T-helper 9 cell (primary cell): ENCODE measurements around the gene AHNAK.
"Not testable (repeated sequence)": the region's sequence is repeated elsewhere in the genome, so short reads cannot be mapped to it uniquely, and the experiment has no call there.

Source experiments
- DNase-seq: peaks from one replicate; pipeline ENCODE4 v3.0.0-alpha.2; 2020

AHNAK gene

DNA sequence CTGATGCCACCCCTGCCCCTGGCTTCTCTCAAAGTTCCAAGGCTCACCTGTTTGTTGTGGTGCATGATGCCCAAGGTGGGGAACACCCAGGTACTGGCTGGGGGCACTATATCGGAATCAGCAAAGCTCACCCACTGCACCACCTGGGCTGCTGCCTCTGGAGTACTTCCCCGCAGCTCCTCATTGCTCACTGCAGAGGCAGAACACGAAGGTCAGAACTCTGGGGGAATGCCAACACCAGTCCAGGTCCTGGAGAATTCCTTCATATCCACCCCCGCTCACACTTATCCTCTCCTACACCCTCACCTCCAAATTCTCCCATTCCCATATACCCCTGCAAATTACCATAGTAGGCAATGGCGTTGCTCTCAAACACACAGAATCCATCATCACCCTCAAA is 24.9 kb upstream of the AHNAK start:
- DNase-seq, result not testable (repeated sequence)

DNA sequence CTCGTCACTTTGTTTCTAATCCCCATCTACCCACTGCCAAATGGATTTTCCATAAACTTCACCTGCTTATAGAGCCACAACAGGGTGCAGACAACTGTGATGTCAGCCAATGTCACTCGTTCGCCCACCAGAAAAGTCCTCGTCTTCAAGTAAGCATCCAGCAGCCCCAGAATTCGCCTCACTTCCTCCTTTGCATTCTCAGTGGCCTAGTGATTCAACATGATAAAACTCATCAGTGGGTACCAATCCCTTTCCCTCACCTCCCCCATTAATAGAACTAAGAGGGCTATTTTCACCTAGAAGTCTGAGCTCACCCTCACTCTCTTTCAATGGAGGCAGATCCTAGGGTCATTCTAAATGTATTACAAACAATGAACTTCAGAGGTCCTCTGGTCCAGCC is 24.3 kb upstream of the AHNAK start:
- DNase-seq, result not testable (repeated sequence)

DNA sequence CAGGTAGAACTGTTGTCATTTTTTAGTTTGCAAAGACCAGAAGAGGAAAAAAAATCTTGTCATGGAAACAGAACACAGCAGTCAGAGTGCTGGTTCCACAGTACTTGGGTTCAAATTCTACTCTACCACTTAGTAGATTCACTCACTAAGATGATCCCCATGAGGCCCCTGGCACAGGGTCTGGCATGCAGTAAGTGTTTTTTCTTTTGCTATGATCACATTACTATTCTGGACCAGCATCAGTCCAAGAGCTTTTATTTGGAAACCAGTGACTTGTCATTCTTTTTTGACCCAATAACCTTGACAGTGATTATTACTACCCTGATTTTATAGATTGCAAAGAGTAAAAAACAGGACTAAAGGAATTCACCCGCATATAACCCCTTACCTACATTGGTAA is 23.0 kb upstream of the AHNAK start:
- DNase-seq, result no peak

DNA sequence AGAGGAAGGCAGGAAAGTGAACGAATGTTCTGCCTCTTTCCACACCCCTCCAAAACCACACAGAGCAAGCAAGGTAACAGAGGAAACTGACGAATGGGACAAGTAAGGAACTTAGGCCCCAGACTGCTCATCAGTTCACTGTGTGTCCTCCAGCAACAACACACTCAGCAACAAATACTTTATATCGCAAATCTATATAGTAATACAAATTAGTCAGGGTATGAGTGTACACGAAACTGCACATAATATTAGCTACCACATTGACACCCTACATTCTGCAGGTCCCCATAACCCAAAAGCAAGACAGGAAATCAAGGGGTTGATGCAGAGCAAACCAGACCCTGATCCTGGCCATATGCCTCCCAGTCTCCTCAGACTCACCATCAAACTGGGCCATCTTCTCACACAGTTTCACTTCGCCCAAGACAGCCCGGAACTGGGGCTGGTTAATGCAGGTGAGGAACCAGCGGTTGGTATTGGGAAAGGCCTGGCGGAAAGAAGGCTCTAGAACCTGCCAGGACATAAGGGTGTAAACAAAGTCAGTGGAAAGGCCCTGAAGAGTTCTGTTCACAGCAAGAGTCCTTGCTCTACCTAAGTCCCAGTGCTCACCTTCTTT is 20.5 kb upstream of the AHNAK start:
- DNase-seq, result no peak

DNA sequence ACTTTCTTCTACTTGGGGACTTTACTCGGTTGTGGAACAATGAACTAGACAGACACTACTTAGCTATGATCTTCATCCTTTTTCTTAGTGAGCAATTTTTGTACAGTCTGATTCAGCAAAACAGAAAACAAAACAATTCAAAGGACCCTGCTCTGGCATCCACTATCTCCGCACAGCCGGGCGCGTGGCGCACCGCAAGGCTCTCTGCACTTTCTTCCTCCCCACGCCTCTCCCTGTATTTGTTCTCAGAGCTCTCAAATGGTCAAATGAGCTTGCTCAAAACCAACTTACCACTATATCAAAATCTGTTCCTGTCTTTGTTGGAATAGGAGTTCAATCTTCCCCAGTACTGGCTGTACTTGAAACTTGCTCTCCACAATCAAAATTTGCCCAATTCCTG is 19.6 kb upstream of the AHNAK start:
- DNase-seq, result no peak

DNA sequence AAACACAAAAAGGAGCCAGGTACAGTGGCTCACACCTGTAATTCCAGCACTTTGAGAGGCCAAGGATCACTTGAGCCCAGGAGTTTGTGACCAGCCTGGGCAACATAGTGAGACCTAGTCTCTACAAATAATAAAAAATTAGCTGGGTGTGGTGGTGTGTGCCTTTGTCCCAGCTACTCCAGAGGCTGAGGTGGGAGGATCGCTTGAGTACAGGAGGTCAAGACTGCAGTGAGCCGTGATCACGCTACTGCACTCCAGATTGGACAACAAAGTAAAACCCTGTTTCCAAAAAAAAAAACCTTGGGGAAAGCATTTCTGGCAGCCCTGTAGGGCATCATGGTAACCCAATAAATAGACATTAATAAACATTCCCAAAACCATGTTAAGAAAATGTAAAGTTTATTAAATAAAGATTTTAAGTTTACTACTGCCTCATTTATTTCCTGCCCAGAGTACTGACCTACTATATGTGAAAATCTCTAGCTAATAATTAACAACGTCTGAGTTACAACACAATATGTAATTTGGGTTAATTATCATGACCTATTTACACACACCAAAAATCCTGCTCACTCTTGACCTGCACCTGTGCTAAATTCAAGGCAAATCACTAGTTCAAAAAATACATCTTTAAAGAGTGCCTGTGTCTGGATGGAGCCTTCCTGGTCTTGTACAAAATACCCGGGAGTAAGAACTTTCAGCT is 18.6 kb upstream of the AHNAK start:
- DNase-seq, result no peak

DNA sequence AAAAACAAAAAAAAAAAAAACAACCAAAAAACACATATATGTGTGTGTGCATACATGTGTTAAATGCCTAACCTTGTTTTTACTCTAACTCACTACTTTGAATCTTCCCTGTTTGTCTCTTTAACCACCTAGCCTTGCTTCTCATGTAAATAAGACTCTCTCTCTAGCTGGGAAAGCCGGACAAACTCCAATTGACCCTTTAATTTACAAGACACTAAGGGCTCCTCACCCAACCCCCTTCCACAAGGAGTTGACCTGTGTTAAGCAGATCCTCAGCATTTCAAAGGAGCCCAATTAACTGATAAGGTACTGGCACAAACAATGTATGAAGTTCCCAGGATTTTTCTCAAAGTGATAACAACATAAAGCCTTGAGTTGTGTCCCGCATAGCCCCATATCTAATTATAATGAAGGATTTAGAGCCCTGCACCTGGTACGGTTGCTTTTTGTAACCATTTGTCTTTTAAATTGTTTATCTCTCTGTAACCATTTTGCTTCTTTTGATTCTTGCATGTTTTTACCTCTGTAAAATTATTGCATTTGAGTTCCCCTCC is 15.1 kb upstream of the AHNAK start:
- not testable (repeated sequence) for DNase-seq

DNA sequence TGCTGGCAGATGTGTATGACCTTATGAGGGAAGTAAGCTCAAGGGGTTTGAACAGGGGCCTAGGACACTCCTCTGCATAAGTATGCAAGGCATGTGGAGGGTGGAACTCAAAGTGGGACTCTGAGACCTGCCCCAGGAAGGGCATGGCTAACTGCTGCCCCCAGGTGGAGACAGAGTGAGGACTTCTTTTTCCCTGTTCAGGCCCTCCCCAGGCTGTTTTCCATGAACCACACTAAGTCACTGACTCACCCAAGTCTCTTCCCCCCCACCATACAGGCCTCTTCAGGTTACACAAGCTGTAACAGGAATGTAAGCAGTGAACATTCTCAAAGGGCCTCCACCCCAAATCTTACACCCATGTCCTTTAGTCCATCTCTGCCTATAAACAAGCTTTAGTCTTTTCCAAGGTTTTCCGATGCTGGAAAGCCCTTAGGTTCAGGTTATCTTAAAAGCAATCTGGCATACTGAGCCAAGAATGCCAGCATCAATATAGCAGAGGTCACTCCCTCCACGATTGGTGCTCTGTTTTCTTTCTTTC is 14.0 kb upstream of the AHNAK start:
- DNase-seq, result peak; percentile 78

DNA sequence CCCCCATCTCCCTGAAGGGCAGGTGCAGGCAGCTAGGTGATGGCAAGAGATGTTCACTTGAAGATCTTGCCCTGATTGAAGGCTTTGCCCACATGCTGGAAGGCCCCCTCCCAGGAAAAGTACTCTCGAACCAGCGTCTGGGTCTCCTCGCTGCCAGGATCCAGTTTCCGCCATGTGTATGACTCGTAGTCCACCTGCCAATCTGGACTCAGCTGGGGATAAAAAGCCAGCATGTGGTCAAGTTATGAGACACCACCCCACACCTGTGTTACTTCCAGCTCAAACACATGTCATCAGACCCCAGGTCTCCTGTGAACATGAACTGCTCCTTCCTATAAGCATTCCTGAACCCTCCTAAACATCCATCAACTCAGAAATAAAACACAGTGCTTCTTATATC is 13.0 kb upstream of the AHNAK start:
- not testable (repeated sequence) for DNase-seq

DNA sequence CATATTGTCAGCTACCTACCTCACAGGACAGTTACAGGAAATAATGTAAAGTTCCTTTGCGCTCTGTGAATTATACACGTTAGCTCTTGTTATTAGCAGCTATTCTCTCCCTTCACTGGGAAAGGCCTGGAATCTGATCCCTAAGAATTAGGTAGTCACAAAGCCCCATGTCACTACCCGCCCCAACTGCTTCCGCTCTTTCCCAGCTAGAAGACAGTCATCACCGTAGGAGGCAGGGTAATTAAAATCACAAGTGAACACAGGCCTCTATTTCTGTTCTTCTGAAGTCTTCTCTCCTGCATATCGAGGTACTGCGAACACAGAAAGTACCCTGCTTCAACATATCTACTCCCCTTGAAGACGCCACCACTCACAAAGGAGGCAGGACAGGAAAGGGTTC is 12.6 kb upstream of the AHNAK start:
- no peak for DNase-seq

DNA sequence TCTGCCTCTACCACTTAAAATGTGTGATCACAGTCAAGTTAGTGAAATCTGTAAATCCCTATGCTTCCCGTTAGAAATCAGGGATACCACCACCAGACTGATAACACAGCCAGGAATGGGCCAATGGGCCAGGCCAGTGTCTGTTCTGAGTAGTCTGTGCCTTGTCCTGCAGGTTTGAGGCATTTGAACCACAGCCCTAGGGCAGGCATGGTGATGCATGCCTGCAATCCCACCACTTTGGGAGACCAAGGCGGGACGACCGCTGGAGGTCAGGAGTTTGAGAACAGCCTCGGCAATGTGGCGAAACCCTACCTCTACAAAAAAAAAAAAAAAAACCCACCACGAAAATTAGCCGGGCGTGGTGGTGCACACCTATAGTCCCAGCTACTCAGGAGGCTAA is 12.1 kb upstream of the AHNAK start:
- DNase-seq, result no peak

DNA sequence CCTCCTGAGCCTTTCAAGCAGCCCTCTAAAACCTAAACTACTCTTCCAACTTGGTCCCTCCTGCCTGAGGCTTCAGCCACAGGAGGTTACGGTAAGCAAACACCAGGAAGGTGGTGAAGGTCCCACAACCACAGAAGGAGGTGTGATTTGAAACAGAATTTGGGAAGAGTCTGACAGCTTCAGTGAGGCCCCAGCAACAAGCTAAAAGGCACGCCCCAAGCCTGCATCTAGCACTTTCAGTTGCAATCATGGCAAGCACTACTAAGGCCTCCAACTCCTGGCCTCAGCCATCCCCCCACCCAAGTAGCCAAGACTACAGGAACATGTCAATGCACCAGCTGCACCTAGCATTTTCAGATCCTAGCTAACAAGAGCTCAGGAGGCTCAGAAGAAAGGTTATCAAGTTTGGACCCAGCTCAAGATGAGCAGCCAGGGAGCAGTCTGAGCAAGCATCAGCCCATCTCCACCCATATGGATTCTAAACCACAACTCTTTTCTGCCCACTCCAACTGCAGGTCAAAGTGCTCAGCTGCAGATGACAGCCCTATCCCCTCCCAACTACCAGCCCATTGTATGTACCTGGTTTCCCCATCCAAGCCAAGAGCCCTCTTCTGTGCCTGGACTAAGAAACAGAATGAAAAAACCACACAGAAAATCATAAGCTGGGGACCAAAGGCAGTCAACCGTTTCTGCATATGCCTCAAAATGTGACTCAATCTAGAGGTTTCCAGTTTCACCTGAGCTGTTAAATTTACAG is 10.4 kb upstream of the AHNAK start:
- DNase-seq, result no peak

DNA sequence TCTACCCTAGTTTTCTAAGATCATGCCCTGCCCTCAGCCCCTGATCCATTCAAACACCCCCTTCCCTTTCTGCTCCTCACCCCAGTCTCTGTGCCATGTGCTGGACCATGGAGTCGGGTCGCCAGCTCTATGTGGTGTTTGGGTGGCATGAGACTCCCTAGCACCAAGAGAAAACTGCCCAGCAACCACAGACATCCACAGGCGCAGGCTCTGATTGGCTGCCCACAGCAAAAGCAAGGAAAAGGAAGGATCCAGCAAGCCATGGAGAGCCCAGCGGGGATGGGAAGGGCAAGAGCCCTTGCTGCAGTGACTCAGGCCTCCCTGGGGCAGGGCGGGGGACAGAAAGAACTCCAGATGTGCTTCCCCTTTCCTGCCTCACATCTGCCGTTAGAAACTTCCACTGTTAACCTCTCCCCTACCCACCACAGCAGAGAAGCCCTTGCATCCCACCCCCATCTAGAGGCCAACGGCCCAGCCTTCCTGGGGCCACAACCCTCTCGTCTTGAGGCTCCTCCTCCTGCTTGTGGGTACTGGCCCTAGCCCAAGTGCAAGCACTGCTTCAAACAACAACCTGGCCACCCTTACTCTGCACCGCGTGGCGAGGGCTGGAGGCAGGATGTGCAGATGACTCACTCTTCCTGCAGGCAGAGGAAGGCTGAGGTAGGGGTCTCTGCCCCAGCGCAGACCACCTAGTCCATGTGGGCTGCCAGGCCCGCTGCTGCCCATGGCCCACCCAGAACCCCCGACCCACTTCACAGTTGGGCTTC is 9.7 kb upstream of the AHNAK start:
- DNase-seq, result peak; percentile 74

DNA sequence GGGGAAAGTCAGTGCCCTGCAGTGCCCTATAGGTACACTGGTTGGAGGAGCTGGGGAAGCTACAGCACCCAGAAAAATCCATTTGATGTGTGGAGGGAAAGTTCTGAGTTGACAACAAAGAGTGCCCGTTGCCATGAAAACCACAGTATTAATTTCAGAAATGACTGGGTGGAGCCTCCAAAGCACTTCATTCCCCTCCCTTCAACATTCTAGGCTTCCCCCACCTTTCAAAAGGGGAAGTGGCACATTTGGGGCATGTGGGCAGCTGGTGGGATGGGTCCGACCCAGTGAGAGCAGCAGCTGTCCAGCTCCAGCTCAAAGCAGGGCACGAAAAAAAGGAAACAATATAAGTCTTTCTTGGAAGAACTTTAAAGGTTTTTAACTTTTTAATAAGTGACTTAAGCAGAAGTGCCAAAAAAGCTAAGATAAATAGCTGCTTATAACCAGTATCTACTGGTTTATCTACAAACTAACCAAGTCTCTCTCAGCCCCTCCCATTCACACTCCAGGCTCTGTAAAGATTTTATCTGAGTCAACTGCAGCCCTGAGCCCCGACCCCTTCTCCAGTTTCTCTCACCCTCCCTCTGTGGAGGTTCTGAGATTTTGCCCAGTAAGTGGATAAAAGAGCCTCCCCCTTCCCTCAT is 9.0 kb upstream of the AHNAK start:
- peak; percentile 59 for DNase-seq

DNA sequence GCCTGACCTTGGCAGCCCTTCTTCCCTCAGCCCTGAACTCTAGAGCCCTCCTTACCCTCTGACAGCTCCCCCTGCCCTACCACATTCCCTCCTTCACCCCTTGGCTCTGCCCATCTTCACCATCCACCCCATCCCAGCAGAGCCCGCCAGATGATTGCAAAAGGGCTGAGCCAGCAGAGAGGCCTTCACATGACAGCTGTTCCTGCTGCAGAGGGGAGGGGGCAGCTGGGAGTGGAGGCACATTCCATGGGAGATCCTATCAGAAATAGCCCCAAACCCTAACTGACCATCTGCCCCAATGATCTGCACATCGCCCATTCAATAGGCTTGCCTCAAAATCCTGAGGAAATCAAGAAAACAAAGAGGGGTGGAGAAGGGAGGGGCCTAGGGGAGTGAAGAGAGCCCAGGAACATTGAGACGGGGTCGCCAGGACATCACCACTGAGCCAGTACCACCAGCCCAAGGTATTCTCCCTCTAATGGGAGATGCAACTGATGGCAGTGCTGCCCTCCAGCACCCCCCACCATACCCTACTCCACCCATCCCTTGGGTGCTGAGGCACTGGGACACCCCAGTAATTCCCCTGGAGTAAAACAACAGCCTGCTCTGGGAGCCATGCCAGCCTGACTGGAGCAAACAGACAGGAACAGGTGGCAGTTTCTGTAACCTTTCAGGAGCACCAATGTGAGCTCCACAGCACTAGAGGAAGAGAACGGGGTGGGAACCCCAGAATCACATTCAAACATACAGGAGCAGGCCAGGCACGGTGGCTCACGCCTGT is 8.0 kb upstream of the AHNAK start:
- DNase-seq, result no peak

DNA sequence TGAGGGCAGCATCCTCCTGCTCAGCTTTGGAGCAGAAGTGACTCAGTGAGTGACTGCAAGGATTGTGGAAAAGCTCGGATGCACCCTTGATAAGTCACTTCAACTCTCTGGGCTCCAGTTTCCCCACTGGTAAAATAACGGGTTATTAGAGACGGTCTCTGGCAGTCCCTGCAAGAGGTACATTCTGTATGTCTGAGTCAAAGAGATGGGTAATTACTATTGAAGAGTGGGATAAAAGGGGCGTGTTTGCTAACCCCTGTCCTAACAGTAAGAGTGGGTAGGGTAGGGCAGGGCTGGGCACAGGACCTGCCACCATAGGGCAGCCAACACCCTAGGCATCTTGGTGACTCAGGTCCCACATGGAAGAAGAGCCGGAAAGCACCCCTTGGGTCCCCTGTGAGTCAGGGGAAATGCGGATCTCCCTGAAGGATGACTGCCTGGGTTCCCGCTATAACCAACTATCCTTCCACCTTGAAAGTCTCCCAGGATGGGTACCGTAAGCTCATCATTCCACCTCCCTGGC is 7.3 kb upstream of the AHNAK start:
- DNase-seq, result no peak

DNA sequence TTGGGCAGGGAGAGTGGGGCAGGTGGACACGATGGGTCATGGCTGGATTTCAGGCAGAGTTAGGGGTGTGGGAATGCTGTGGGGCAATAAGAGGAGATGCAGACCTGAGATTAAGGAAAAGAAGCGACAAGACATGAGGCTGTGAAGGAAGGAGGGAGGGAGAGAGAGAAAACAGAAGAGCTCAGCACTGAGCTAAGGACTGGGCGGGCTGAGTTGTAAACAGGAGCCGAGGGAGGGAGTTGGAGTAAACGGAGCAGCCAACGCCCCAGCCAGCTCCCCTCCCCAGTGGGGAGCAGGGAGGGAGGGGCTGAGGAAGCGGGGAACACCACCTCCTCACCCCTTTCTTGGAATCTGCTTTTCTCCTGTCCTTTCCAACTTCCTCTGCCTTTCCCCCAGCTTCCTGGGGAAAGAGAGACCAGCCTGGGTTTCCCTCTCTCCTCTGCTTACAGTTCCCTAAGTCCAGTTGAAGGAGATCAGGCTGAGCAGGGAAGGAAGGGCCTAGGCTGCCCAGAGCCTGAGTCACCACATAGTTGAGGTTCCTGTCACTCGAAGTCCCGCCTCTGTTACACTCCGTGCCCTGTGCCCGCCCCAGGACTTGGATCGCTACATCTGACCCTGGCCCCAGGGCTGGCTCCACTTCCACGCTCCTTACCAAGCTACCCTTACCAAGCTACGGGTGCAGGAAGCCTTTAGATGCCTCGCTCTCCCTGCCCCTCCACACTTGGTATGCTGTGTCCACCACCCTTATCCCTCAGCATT is 6.7 kb upstream of the AHNAK start:
- peak; percentile 68 for DNase-seq

DNA sequence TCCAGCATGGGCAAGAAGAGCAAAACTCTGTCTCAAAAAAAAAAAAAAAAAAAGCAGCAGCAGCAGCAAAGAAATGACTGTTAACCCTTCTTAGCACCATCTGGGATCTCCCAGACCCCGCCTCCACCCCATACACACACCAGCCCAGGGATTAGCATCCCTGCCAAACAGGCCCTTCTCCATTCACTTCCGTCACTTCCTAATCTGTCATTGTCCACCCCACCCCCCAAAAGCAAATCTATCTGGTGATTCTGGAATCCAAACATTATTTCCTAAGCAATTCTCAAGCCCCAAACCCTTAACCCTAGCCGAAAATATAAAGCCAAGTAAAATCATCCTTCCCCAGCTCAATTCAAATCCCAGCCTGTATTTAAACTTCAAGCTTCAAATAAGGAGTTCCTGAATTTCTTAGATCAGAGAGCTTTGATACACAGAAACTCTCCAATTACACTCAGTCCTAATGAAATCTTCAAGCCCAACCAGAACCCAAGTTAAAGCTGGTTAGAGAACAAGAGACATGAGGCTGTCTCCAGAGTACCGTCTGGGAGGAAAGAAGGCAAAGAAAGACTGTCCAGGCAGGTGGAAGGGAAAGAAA is 6.0 kb upstream of the AHNAK start:
- DNase-seq, result no peak

DNA sequence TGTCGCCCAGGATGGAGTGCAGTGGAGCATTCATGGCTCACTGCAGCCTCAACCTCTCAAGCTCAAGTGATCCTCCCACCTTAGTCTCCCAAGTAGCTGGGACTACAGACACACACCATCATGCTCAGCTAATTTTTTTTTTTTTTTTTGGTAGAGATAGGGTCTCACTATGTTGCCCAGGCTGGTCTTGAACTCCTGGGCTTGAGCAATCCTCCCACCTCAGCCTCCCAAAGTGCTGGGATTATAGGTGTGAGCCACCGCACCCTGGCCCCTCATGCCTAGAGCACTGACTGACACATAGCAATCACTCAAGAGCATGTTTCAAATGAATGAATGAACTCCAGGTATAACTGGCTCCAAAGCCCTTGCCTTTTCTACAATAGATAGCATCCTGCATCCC is 3.9 kb upstream of the AHNAK start:
- DNase-seq, result not testable (repeated sequence)
